IMR-90 (cell line): ENCODE measurements around the gene EGFL7.

Experiments
- CTCF ChIP-seq: conservative IDR thresholded peaks from 2 replicates; pipeline ENCODE4 v1.5.1; 2012; ENCODE audit warnings: mild to moderate bottlenecking, low read depth, low read length, improper control_type of control experiment
- MAFK ChIP-seq: IDR thresholded peaks from 2 replicates; pipeline ENCODE4 v1.6.1; 2012; ENCODE audit warnings: low read depth, low read length, improper control_type of control experiment
- MAZ ChIP-seq: IDR thresholded peaks from 2 replicates; pipeline ENCODE4 v1.6.1; 2012; ENCODE audit warnings: low read depth, mild to moderate bottlenecking, low read length, improper control_type of control experiment, moderate library complexity, borderline replicate concordance
- NFE2L2 ChIP-seq: fragments of 150-350 bp; IDR thresholded peaks from 2 replicates; pipeline ENCODE4 v1.6.1; 2016; ENCODE audit warnings: low read depth, mild to moderate bottlenecking, low read length
- POLR2A ChIP-seq: IDR thresholded peaks from 2 replicates; pipeline ENCODE4 v1.6.1; 2012; ENCODE audit warnings: mild to moderate bottlenecking, low read depth, low read length
- RAD21 ChIP-seq: IDR thresholded peaks from 2 replicates; pipeline ENCODE4 v1.6.1; 2012; ENCODE audit warnings: low read length, improper control_type of control experiment
- RFX5 ChIP-seq: IDR thresholded peaks from 2 replicates; pipeline ENCODE4 v1.8.0; 2012; ENCODE audit warnings: low read depth, mild to moderate bottlenecking, low read length, moderate library complexity
- SMC3 ChIP-seq: fragments of 150-350 bp; IDR thresholded peaks from 2 replicates; pipeline ENCODE4 v1.6.1; 2016; ENCODE audit warnings: low read depth, mild to moderate bottlenecking, antibody characterized with exemption, low read length, moderate library complexity
- TF ChIP-seq, protein P1 (sequence below): fragments of 150-350 bp; IDR thresholded peaks from 2 replicates; pipeline ENCODE4 v1.6.1; 2017; ENCODE audit warnings: mild to moderate bottlenecking, antibody characterized with exemption, low read length, low read depth

DNA sequence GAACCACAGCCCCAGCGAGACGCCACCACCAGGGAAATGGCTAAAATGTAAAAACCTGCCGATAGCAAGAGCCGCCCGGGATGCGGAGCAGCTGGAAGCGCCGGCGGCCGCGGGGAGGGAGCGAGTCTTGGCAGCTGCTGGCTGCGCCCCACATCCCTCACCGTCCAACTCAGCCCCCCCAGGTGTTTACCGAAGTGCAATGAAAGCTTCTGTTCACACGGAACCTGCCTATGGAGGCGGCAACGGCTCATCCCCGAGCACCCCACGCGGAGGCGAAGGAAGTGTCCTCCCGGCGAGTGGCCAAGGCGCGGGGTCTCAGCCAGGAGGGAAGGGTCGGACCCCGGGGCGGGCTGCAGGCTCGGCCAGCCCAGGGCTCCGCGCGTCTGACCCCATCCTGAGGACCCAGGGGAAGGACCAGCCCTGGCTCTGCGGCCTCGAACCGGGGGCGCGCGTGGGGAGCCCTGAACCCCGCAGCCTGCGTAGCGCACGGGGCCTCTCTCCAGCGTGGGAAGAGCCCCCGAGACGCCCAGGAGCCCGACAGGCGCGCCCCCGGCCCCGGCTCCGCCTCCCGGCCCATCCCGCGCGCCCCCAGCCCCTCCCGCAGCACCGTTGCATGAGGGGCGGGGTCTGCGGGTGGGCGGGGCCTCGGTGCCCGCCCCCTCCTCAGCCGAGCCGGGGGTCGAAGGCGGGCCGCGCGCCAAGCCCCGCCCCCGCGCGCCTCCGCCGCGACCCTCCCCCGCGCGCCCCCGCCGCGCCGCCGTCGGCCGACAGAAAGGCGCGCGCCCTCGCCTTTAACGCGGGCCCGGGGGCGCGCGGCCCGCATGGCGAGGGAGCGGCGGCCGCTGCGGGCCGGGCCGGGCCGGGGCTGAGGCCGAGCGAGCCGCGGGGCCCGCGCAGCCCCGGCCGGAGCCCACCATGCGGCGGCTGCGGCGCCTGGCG is 49.3 kb downstream of the EGFL7 start, which contains the start of gene DIPK1B:
- TF ChIP-seq CTCF (no peak), RAD21 (no peak), MAFK (no peak), POLR2A (no peak), RFX5 (no peak), SMC3 (no peak), NFE2L2 (no peak), MAZ (no peak)
- TF ChIP-seq, protein P1, sequence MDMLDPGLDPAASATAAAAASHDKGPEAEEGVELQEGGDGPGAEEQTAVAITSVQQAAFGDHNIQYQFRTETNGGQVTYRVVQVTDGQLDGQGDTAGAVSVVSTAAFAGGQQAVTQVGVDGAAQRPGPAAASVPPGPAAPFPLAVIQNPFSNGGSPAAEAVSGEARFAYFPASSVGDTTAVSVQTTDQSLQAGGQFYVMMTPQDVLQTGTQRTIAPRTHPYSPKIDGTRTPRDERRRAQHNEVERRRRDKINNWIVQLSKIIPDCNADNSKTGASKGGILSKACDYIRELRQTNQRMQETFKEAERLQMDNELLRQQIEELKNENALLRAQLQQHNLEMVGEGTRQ, result no peak
